GM10847 (cell line): Measurements from ENCODE around the gene ARID1B.

Source experiments
- POLR2A ChIP-seq: IDR thresholded peaks from 2 replicates; pipeline ENCODE4 v1.6.1; 2011; ENCODE audit not compliant: insufficient read length; ENCODE audit errors: extremely low read depth

ARID1B gene

DNA sequence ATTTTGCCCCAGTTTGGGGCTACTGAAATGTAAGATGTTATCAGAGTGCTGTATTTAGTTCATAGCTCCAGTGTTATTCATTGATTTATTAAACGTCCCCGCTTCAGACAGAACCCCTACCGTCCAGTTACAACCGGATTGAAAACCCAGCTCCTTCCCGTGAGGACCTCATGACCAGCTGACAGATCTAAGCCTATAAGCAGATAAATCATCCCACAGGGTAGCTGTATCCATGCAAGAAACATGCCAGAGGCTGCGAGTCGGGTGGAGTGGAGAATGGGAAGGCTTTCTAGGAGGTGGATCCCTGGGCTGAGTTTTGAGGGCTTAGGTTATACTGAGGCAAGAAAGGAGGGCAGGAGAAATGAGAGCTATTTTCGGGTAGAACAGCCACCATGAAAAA is 260.0 kb downstream of the ARID1B start:
- TF ChIP-seq POLR2A, result no peak

DNA sequence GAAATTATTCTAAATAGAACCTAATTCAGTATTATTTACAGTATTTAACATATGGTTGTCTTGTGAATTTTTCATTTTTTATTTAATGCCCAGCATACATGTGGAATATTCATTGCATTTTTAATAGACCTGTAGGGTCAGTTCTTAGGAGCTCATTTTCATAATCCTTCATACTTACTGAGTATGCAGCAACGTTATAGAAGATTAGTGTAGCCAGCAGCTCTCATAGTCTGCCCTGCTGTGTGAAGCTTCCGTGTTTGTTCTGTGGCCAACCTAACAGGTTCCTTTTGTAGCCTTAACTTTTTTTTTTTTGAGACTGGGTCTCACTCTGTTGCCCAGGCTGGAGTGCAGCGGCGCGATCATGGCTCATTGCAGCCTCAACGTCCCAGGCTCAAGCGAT is 261.4 kb downstream of the ARID1B start:
- TF ChIP-seq POLR2A, result no peak

DNA sequence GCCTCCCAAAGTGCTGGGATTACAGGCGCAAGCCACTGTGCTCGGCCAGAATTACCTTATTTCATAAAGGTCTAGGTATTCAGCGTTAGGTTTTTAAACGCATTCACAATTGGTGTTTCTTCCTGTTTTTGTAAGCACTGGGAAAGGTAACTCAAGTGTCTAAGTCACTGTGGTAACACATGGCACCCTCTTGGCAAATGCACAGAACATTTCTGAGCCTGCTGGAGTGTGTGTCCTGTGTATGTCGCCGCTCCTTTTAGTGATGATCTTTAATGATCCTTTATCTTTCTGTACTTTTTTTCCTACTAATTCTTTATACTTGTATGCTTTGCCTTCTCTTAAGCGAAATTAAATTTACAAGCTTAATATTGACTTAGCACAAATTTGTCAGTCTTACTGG is 263.0 kb downstream of the ARID1B start:
- no peak for TF ChIP-seq POLR2A

DNA sequence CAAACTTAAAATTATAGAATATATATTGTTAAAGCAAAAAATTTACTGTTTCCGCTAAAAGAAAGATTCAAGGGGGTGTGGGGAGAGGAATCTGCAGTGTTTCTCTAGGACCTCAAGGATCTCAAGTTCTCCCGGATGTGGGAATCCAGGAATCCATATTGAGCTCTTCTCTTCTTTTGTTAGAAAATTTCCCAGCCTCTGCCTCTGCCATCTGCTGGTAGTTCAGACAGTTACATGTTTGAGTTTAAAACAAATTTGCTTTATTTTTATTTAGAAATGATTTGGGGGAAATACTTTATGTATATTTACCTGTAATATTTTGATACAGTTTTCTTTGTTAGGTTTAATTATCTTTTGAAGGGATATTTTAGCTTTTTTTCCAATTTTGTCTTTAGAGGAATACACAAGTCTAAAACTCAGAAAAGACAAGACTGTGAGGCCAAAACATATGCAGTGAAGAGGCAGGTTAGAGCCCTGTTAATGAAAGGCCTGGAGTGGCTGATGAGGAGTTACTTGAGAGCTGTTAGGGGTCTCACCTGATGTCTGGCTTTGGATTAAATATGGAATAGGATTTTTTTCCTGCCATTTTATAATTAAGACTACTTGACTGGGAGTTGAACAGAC is 268.8 kb downstream of the ARID1B start:
- TF ChIP-seq POLR2A, result no peak

DNA sequence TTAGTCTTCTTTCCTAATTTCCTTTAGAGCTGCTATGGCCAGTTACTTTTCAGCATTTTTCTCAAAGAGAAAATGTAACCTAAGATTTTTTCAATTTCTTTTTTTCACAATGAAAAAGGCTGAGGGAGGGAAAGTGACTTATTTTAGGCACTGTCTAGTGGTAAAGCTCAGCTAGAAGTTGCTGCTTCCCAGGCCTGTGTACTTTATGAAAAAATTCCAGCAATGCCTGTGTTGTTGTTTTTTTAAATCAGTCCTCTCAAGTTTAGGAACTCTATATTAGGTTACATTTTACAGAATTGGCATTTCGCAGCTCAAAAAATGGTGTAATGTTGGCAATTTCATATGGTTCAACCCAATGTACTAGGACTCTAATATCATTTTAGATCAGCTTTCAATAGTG is 269.6 kb downstream of the ARID1B start:
- no peak for TF ChIP-seq POLR2A

DNA sequence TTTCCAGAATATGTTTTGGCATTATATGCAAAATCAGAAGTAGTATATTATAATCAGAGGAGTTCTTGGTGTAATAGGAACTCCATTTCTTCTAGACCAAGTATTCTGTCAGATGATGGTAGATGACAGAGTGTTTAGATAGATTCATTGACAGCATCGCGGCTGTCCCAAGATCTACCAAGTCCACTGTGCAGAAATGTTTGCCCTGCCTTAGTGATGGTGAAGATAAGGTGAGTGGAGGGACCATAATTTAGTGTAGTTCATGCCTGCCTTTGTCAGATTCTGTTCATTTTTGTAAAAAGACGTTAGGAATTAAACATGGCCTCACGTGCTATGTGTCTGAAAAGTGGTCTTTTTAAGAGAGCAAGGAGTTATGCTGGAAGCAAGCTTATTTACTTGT is 270.1 kb downstream of the ARID1B start:
- TF ChIP-seq POLR2A, result no peak

DNA sequence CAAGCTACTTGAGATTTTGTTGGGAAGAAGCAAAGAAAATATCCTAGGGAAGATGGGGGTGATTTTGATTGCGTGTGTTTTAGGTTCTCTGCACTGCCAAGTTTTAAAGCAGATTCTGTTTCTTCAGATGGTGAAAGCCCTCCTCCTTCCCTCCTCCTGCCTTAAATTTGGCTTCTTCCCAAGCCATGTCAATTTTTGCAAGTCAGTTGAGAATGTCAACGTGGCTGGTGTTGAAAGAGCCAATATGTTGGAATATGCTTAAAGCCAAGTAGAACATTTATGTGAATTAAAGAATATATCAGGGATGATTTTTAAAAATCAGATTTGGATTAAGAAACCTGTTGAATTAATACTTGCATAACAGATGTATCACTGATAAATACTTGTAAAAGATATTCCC is 270.8 kb downstream of the ARID1B start:
- TF ChIP-seq POLR2A, result no peak

DNA sequence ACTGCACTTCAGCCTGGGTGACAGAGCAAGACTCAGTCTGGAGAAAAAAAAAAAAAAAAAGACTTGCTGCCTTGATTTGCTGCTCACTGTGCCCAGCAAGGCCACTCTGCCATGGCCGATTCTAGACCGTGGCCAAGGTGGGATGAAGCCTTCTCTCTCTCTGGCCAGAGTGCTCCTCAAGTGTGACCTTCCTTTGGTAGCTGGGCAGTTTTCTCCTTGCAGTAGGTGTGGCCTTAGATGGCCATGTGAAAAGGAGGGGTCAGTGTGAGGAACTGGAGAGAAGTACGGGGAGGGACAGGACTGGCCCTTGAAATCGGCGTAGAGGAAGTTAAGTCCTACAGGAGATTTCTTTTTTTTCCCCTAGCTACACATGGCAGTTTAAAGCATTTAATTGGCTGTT is 272.0 kb downstream of the ARID1B start:
- no peak for TF ChIP-seq POLR2A

DNA sequence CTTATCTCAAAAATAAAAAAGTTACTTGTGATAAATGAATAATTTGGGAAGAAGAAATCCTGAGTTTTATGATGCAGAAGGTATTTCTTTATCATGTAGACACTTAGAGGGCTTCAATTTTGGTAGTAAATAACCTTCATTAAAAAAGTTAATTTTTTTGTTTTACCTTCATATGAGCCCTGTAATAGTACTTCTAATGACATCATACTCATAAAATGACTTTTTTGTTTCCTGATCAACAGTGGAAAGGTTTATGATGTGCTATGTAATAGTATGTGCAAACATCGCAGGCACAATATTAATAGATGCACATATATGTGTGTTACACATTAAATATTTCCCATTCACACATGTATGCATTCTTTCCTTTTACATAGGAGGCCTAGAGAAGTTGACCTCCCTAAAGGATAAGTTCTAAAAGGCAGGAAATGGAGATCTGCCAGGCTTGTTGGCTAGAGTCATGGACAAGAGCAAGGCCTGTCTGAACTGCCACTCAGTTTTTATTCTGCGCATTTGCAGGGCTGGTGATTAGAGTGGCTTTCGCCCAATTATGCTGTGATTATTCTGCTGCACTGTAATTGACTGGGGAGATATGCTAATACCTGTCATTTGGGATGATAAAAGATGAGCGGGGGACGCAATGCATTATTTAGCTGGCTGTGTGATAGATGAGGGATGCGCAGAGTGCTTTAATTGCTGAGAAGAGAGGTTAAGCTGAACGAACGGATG is 273.5 kb downstream of the ARID1B start:
- TF ChIP-seq POLR2A, result no peak

DNA sequence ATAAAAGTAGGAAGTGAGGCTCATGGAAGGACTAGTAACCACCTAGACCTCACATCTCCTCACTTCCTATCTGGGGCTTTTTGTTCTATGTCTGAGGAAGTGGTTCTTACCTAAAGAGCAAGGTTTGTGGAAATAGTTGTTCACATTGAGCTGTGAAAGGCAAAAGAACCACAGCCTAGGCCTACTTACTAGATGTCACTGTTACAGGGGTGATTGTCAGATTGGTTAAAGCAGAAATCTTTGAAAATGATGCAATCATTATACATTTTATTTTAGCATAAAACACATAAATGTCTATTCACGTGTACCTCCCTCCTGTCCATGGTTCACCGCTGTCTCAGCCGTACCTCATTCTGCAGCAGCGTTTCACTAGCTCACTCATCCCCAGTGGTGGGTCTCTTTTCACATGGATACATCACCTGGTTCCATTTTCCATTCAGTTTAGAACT is 277.4 kb downstream of the ARID1B start:
- TF ChIP-seq POLR2A, result no peak

DNA sequence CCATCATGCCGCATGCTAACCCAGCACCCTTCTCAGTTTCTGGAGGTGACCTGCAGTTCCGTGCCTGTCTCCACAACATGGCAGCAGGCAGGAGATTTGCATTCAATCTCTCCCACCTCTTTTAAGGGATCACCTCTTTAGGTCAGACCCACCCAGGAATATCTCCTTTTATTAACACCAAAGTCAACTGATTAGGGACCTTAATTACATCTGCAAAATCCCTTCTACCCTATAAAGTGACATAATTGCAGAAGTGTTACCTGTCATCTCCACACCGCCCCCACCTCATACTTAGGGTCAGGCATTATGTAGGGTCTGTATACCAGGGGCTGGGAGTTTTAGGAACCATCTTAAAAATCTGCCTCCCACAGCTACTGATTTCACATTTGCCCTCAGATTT is 278.7 kb downstream of the ARID1B start:
- TF ChIP-seq POLR2A, result no peak

DNA sequence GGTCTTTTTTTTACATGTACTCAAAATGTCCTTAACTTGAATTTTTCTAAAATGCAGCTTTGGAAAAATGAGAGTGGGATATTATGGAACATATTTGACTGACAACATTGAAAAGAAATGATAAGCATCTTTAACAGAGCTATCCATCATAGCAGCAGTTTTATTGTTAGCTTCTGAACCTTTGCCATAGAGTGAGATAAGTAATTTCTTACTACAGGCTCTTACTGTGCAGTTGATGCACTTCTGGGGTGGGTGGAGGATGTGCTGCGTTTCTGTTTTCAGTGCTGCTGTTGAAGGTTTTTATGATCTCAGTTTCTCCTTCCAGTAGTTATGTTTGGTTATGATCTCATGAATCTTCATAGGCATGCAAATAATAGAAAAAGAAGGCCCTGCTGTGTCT is 279.1 kb downstream of the ARID1B start:
- TF ChIP-seq POLR2A, result no peak

DNA sequence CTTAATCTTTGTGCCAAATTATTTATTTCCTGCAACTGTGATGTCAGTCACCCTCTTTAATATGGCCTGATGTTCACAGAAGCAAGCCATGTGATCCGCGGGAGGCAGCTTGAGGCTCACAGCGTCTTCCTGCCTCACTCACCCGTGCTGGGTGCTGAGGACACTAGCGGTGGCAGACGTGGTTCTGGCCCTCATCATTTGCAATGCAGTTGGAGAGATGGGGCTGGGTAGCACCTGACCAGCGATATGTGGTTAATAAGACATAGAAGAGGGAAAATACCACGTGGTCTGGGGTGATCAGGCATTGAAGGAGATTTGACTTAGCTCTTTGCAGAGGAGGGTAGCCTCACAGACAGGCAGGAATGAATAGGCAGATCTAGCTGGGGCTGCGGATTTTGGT is 281.4 kb downstream of the ARID1B start:
- no peak for TF ChIP-seq POLR2A

DNA sequence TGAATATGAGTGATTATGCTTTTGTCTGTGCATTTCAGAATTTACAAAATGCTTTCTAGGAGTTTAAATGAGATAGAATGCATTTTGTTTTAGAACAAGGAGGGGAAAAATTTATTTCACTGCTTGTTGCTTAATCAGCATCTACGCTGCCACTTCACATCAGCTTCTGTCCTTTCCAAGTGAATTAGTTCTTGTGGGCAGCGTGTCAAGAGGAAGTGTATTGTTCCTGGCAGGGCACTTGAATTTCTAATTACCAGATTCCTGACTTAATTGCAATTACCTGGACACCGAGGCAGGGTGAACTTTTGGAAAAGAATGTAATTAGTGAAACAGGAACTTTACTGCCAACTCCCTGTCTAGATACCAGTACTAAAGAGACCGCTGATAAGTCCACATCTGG is 282.6 kb downstream of the ARID1B start:
- no peak for TF ChIP-seq POLR2A

DNA sequence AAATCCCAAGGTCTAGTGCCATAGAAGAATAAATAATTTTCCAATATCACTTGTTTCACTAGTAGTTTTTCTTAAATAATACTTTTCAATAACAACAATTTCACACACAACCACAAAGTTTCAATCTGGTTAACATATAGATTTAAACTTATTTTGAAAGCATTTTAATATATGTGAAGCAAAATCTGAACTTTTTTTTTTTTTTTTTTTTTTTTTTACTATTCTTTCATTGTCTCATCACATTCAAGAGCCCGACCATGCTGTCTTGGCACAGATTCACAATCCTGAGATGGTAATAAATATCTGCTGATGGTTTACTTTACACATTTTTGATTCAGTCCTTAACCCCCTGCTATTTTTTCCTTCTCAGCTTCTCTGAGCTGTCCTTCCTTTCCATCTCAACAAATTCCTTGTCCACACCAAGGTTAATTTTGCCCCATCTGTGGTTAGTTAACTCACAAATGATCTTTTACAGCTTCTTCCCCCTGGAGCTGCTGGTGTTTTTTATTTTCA is 283.3 kb downstream of the ARID1B start:
- TF ChIP-seq POLR2A, result no peak

DNA sequence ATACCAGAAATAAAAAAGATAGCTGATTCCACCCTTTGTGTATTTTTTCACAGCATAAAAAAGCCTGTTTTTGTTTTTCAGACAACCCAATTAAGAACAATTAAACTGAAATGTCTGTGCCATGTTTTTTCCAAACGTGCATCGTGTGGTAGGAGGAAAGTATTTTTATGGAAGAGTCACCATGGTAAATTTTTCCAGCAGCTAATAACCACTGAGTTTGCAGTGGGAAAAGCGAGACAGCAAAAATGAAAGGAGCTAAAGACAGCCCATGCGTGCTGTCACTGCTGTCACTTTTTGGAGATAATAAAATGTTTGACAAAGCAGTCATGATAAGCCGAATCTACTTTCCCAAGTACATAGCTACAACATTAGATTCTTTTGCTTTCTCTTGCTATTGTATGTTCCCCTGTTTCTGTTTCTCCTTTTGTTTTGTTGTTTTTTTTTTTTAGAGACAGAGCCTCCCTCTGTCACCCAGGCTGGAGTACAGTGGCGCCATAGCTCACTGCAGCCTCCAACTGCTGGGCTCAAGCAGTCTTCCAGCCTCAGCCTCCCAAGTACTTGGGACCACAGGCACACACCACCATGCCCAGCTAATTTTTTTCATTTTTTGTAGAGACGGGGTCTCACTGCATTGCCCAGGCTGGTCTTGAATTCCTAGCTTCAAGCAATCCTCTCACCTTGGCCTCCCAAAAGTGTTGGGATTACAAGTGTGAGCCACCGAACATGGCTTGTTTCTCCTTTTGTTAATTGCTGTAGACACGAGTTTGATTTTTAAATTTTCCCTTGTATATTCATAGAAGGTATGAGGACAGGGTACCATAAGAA is 284.8 kb downstream of the ARID1B start:
- no peak for TF ChIP-seq POLR2A
